GM12872 (cell line): ENCODE measurements around the gene AOPEP.

Experiments
- CTCF ChIP-seq: IDR thresholded peaks from 3 replicates; pipeline ENCODE4 v1.5.1; 2011; ENCODE audit warnings: low read depth, mild to moderate bottlenecking, low read length, moderate library complexity; ENCODE audit not compliant: insufficient read depth

AOPEP gene

GRCh38 chr9:94852373-94852772 lies 125.9 kb downstream of the AOPEP start:
- no peak for TF ChIP-seq CTCF

GRCh38 chr9:94853887-94854286 lies 127.4 kb downstream of the AOPEP start:
- no peak for TF ChIP-seq CTCF

GRCh38 chr9:94855903-94856302 lies 129.4 kb downstream of the AOPEP start:
- TF ChIP-seq CTCF: no peak

GRCh38 chr9:94857791-94858190 lies 131.3 kb downstream of the AOPEP start:
- no peak for TF ChIP-seq CTCF

- no peak for TF ChIP-seq CTCF
Measured at GRCh38 chr9:94859226-94859625, 132.7 kb downstream of the AOPEP start.

- no peak for TF ChIP-seq CTCF
Measured at GRCh38 chr9:94859891-94860290, 133.4 kb downstream of the AOPEP start.

- TF ChIP-seq CTCF: no peak
Measured at GRCh38 chr9:94860678-94861588, 134.4 kb downstream of the AOPEP start.
